ENCODE results near the gene LAMA5. TPM values are rescaled to one million over a fixed set of nuclear protein-coding genes. Genes with fewer than 3 reads are reported as not detected.

The LAMA5 gene
- total RNA-seq, 1 donor from 2014 or later: 601 TPM

DNA sequence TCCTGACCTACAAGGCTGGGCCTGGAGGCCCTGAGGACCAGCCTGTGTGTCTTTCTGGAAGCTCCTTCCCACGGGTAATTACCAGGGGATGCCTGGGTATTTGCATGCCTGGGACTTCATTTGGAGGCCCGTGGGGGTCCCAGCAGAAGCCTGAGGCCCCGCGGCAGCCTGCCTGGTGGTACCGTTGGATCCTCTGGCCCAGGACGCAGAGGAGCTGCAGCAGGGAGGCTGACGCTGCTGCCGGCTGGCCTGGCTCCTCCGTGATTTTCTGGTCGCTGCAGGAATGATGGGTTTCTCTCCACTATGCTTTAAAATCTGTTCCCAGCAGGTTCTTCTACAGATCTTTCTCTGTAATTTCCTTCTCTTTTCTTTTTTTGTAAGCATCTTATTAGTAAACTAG is 33.4 kb upstream of the LAMA5 start:
- no peak for DNase-seq (ENCODE audit: low spot score in 2 of 2, unreplicated experiment in 2 of 2)
- TF ChIP-seq, protein P1, sequence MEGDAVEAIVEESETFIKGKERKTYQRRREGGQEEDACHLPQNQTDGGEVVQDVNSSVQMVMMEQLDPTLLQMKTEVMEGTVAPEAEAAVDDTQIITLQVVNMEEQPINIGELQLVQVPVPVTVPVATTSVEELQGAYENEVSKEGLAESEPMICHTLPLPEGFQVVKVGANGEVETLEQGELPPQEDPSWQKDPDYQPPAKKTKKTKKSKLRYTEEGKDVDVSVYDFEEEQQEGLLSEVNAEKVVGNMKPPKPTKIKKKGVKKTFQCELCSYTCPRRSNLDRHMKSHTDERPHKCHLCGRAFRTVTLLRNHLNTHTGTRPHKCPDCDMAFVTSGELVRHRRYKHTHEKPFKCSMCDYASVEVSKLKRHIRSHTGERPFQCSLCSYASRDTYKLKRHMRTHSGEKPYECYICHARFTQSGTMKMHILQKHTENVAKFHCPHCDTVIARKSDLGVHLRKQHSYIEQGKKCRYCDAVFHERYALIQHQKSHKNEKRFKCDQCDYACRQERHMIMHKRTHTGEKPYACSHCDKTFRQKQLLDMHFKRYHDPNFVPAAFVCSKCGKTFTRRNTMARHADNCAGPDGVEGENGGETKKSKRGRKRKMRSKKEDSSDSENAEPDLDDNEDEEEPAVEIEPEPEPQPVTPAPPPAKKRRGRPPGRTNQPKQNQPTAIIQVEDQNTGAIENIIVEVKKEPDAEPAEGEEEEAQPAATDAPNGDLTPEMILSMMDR (IDR thresholded peaks at IDR 0.05; ENCODE audit: unreplicated experiment): no peak
- H3K27me3 Mint-ChIP-seq (ENCODE audit: low read depth): no peaks in the 10 kb centered on the region
- H3K4me3 Mint-ChIP-seq: no peak overlapping the region
- no peaks in the 10 kb centered on the region for H3K9me3 Mint-ChIP-seq
- peaks cover 5% of the 10 kb centered on the region for H3K4me1 Mint-ChIP-seq
- no peak overlapping the region for H3K27ac Mint-ChIP-seq
- peaks cover 9% of the 10 kb centered on the region for H3K36me3 Mint-ChIP-seq

GRCh38 chr20:62400021-62400420 is 32.9 kb upstream of the LAMA5 start:
- Mint-ChIP-seq H3K27me3 (ENCODE audit: low read depth) (no peaks in the 10 kb centered on the region), H3K27ac (no peak overlapping the region), H3K4me1 (peaks cover under 1% of the 10 kb centered on the region), H3K9me3 (no peaks in the 10 kb centered on the region), H3K4me3 (no peak overlapping the region), H3K36me3 (peaks cover 8% of the 10 kb centered on the region)
- no peak for DNase-seq (ENCODE audit: low spot score in 2 of 2, unreplicated experiment in 2 of 2)
- TF ChIP-seq, protein P1 (IDR thresholded peaks at IDR 0.05; ENCODE audit: unreplicated experiment): no peak

- Mint-ChIP-seq H3K27me3 (ENCODE audit: low read depth) (no peaks in the 10 kb centered on the region), H3K4me1 (no peaks in the 10 kb centered on the region), H3K4me3 (no peak overlapping the region), H3K9me3 (no peaks in the 10 kb centered on the region), H3K27ac (no peak overlapping the region), H3K36me3 (peaks cover 8% of the 10 kb centered on the region)
- TF ChIP-seq, protein P1 (IDR thresholded peaks at IDR 0.05; ENCODE audit: unreplicated experiment): no peak
- DNase-seq (ENCODE audit: low spot score in 2 of 2, unreplicated experiment in 2 of 2): no peak
These were observed 31.2 kb upstream of the LAMA5 start for GRCh38 chr20:62398120-62398821.

GRCh38 chr20:62396367-62397239 is 29.5 kb upstream of the LAMA5 start:
- Mint-ChIP-seq H3K36me3 (peaks cover 8% of the 10 kb centered on the region), H3K4me1 (no peaks in the 10 kb centered on the region), H3K27me3 (ENCODE audit: low read depth) (no peaks in the 10 kb centered on the region), H3K4me3 (no peak overlapping the region), H3K27ac (no peak overlapping the region), H3K9me3 (no peaks in the 10 kb centered on the region)
- TF ChIP-seq, protein P1 (IDR thresholded peaks at IDR 0.05; ENCODE audit: unreplicated experiment): no peak
- DNase-seq (ENCODE audit: low spot score in 2 of 2, unreplicated experiment in 2 of 2): no peak

- Mint-ChIP-seq H3K36me3 (peaks cover 8% of the 10 kb centered on the region), H3K27me3 (ENCODE audit: low read depth) (no peaks in the 10 kb centered on the region), H3K4me1 (no peaks in the 10 kb centered on the region), H3K4me3 (no peak overlapping the region), H3K27ac (no peak overlapping the region), H3K9me3 (no peaks in the 10 kb centered on the region)
- no peak for DNase-seq (ENCODE audit: low spot score in 2 of 2, unreplicated experiment in 2 of 2)
- TF ChIP-seq, protein P1 (IDR thresholded peaks at IDR 0.05; ENCODE audit: unreplicated experiment): no peak
These were observed 28.5 kb upstream of the LAMA5 start for GRCh38 chr20:62395311-62396242.
